Measurements from ENCODE around the gene ADPRS.
A peak's percentile ranks its signal among the peaks of the same experiment; 100 is the strongest.

The ADPRS gene

GRCh38 chr1:36088577-36089392 lies at the start of gene ADPRS:
Gene ADPRS (plus strand): TSS chr1:36088892. CDS start chr1:36088905, 13 bp downstream.
- peaks cover 0 to 15% (median 3%) of the 10 kb centered on the region in 11 experiments; a peak in 9 of 22 replicates for H3K27me3 ChIP-seq
- H3K9me3 ChIP-seq (replicated peaks in 1 of 11): no peaks in the 10 kb centered on the region
- peak within 1 kb of the TSS; percentile 86 to 93 (median 89) for H3K9ac ChIP-seq
- H3K4me2 ChIP-seq: peak within 1 kb of the TSS; percentile 85 to 99 (median 94)
- peaks cover 64 to 90% (median 79%) of the 10 kb centered on the region in 10 experiments for H3K4me1 ChIP-seq
- no peak for TF ChIP-seq Cebpa-rat (IDR thresholded peaks at IDR 0.05)
- peaks cover 32 to 39% (median 35%) of the 10 kb centered on the region in 11 experiments for H3K36me3 ChIP-seq
- peak within 1 kb of the TSS; percentile 76 to 99 (median 96) for H3K4me3 ChIP-seq
- peak within 1 kb of the TSS; percentile 77 to 93 (median 89) for H3K27ac ChIP-seq
- peaks cover 25 to 43% (median 32%) of the 10 kb centered on the region in 11 experiments; a peak in 19 of 22 replicates for H4K20me1 ChIP-seq

- H3K4me3 ChIP-seq: no peak overlapping the region
- H3K27me3 ChIP-seq: no peaks in the 10 kb centered on the region
- H3K9me3 ChIP-seq (replicated peaks in 1 of 11): peaks cover 0 to 7% (median 3%) of the 10 kb centered on the region in 11 experiments; a peak in 9 of 22 replicates
- H3K27ac ChIP-seq: no peak overlapping the region
- H3K4me1 ChIP-seq: peaks cover 0 to 8% (median under 1%) of the 10 kb centered on the region in 10 experiments; a peak in 10 of 20 replicates
- no peak overlapping the region for H3K9ac ChIP-seq
- H3K4me2 ChIP-seq: no peak overlapping the region
- TF ChIP-seq Cebpa-rat (IDR thresholded peaks at IDR 0.05): no peak
- no peaks in the 10 kb centered on the region for H4K20me1 ChIP-seq
- peaks cover 74 to 100% (median 91%) of the 10 kb centered on the region in 11 experiments for H3K36me3 ChIP-seq
Measured at GRCh38 chr1:36040238-36040637, 48.5 kb upstream of the ADPRS start.

GRCh38 chr1:36051821-36052220 lies 36.9 kb upstream of the ADPRS start:
- Histone ChIP-seq H3K27ac (no peak overlapping the region), H3K36me3 (peaks cover 36 to 72% (median 61%) of the 10 kb centered on the region in 11 experiments), H3K4me1 (peaks cover 0 to 8% (median 0%) of the 10 kb centered on the region in 10 experiments; a peak in 2 of 20 replicates), H3K9me3 (replicated peaks in 1 of 11) (peaks cover 10 to 14% (median 13%) of the 10 kb centered on the region in 11 experiments), H3K27me3 (no peaks in the 10 kb centered on the region), H3K4me3 (no peak overlapping the region), H3K4me2 (no peak overlapping the region), H3K9ac (no peak overlapping the region), H4K20me1 (no peaks in the 10 kb centered on the region)
- no peak for TF ChIP-seq Cebpa-rat (IDR thresholded peaks at IDR 0.05)

- Histone ChIP-seq H4K20me1 (no peaks in the 10 kb centered on the region), H3K4me1 (peaks cover 0 to 8% (median 0%) of the 10 kb centered on the region in 10 experiments; a peak in 2 of 20 replicates), H3K4me2 (no peak overlapping the region), H3K4me3 (no peak overlapping the region), H3K27ac (no peak overlapping the region), H3K9me3 (replicated peaks in 1 of 11) (no peaks in the 10 kb centered on the region), H3K36me3 (peaks cover 15 to 51% (median 41%) of the 10 kb centered on the region in 11 experiments; a peak in 21 of 22 replicates), H3K27me3 (no peaks in the 10 kb centered on the region), H3K9ac (no peak overlapping the region)
- no peak for TF ChIP-seq Cebpa-rat (IDR thresholded peaks at IDR 0.05)
Measured at GRCh38 chr1:36053978-36054377, 34.7 kb upstream of the ADPRS start.

DNA sequence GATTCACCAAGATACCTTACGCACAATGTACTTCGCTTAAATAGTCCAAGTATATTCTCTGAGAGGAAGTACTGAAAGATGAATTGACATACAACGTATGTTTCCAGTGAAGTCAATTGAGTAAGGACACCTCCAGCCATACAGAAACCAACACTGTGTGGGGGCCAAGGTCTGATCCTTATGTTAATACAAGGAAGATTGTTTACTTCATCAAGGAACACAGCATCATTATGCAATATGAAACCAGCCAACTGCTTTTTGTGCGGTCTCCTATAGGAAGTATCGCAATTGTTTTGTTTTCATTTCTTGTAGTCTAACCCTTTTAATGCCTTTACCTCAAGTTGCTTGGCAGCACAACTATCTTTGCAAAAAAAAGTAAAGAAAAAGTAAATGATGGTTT lies 33.0 kb upstream of the ADPRS start:
- Histone ChIP-seq H3K4me2 (no peak overlapping the region), H3K4me1 (peaks cover 0 to 8% (median 0%) of the 10 kb centered on the region in 10 experiments; a peak in 2 of 20 replicates), H4K20me1 (no peaks in the 10 kb centered on the region), H3K27ac (no peak overlapping the region), H3K9me3 (replicated peaks in 1 of 11) (no peaks in the 10 kb centered on the region), H3K9ac (no peak overlapping the region), H3K27me3 (no peaks in the 10 kb centered on the region), H3K36me3 (peaks cover 8 to 44% (median 28%) of the 10 kb centered on the region in 11 experiments; a peak in 18 of 22 replicates), H3K4me3 (no peak overlapping the region)
- no peak for TF ChIP-seq Cebpa-rat (IDR thresholded peaks at IDR 0.05)

DNA sequence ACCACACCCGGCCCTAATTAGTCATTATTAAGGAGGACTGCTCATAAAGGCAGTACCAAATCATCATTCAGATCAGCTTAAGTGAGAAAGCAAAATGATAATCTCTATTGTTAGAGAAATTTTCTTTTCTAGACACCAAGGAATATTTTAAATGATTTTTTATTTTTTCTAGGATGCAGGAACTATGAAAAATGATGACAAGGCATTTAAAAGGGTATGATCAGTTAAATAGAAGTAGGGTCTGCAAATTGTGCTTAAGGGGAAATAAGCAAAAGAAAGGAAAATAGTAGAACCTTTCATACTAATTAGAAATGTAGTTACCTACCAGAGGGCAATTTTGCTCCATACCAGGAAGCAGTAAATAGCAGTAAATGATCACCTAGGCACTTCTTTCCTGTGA lies 26.4 kb upstream of the ADPRS start:
- Histone ChIP-seq H3K4me3 (no peak overlapping the region), H3K4me1 (no peaks in the 10 kb centered on the region), H3K9me3 (replicated peaks in 1 of 11) (no peaks in the 10 kb centered on the region), H3K4me2 (no peak overlapping the region), H3K27ac (no peak overlapping the region), H3K27me3 (no peaks in the 10 kb centered on the region), H4K20me1 (no peaks in the 10 kb centered on the region), H3K36me3 (peaks cover 0 to 23% (median 3%) of the 10 kb centered on the region in 11 experiments; a peak in 5 of 22 replicates), H3K9ac (no peak overlapping the region)
- no peak for TF ChIP-seq Cebpa-rat (IDR thresholded peaks at IDR 0.05)

DNA sequence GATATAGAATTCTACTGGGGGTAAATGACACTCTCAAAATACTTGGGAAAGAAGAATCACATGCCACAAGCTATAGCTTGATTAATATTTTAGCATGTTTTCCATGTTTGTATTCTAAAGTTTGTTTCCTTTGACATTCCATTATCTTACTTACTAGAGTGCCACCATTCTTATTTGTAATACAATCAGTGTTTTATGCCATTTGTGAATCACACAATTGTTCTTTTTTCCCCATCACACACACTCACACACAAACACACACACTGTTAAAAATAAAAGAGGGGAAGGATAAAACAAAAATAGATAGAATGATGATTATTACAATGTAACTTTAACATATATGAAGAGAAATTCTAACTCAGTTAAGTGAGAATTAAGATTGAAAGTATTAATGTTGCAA lies 20.8 kb upstream of the ADPRS start:
- H3K36me3 ChIP-seq: peaks cover 0 to 8% (median 0%) of the 10 kb centered on the region in 11 experiments; a peak in 3 of 22 replicates
- H3K27ac ChIP-seq: no peak overlapping the region
- no peak for TF ChIP-seq Cebpa-rat (IDR thresholded peaks at IDR 0.05)

GRCh38 chr1:36068866-36069265 lies 19.8 kb upstream of the ADPRS start:
- Histone ChIP-seq H3K4me2 (no peak overlapping the region), H3K4me1 (peaks cover 0 to 6% (median under 1%) of the 10 kb centered on the region in 10 experiments; a peak in 8 of 20 replicates), H3K36me3 (peaks cover 0 to 2% (median 0%) of the 10 kb centered on the region in 11 experiments; a peak in 3 of 22 replicates), H3K27me3 (no peaks in the 10 kb centered on the region), H4K20me1 (no peaks in the 10 kb centered on the region), H3K9me3 (replicated peaks in 1 of 11) (peaks cover 0 to 15% (median 0%) of the 10 kb centered on the region in 11 experiments; a peak in 4 of 22 replicates), H3K27ac (no peak overlapping the region), H3K9ac (no peak overlapping the region), H3K4me3 (no peak overlapping the region)
- TF ChIP-seq Cebpa-rat (IDR thresholded peaks at IDR 0.05): no peak

More for the DNA sequence above, 20.8 kb upstream of the ADPRS start:
- Histone ChIP-seq H3K9ac (no peak overlapping the region), H3K4me1 (no peaks in the 10 kb centered on the region), H3K27me3 (no peaks in the 10 kb centered on the region), H3K4me2 (no peak overlapping the region), H3K9me3 (replicated peaks in 1 of 11) (peaks cover 0 to 15% (median 0%) of the 10 kb centered on the region in 11 experiments; a peak in 4 of 22 replicates), H3K4me3 (no peak overlapping the region), H4K20me1 (no peaks in the 10 kb centered on the region)

GRCh38 chr1:36070349-36070748 lies 18.3 kb upstream of the ADPRS start:
- no peak overlapping the region for H3K27ac ChIP-seq
- no peaks in the 10 kb centered on the region for H4K20me1 ChIP-seq
- no peaks in the 10 kb centered on the region for H3K36me3 ChIP-seq

More at GRCh38 chr1:36070349-36070748, 18.3 kb upstream of the ADPRS start:
- no peak for TF ChIP-seq Cebpa-rat (IDR thresholded peaks at IDR 0.05)
- Histone ChIP-seq H3K9me3 (replicated peaks in 1 of 11) (peaks cover 0 to 15% (median 0%) of the 10 kb centered on the region in 11 experiments; a peak in 4 of 22 replicates), H3K4me1 (peaks cover 0 to 20% (median 8%) of the 10 kb centered on the region in 10 experiments; a peak in 10 of 20 replicates), H3K27me3 (no peaks in the 10 kb centered on the region), H3K4me2 (no peak overlapping the region), H3K4me3 (no peak overlapping the region), H3K9ac (no peak overlapping the region)

All from BLaER1 treated with 17β-estradiol and CSF1 and Interleukin-3, amounts not matched to agents 10 nM and 100 nM (cell line).